DMS114 treated with DMSO at 0.1 percent for 48 hours (cell line): ENCODE measurements around the gene ANKS6.

Experiments
- DNase-seq: peaks from one replicate; lab custom pipeline; 2025; ENCODE audit not compliant: unreplicated experiment; lab: John Stamatoyannopoulos, UW

Gene ANKS6

DNA sequence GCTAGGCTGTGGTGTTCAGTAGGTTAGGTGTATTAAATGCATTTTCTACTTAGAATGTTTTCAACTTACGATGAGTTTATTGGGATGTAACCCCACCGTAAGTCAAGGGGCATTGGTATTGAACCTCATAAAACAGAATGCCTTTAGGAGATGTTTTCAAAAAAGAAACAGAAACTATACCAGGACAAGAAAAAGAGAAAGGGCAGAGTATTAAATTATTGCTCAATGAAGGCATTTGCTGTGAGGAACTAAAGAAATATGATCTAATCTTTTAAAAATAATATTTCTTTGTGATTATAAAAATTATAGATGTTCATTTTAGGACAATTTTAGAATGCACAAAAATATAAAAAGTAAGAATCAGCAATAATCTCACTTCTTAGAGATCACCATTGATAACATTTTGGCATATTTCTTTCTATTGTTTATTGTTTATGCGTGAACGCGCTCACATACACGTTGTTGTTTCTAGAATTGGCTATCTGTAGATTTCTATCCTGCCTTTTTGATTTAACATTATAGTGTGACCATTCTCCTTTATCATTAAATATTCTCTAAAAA is 19.1 kb upstream of the ANKS6 start:
- no peak for DNase-seq

DNA sequence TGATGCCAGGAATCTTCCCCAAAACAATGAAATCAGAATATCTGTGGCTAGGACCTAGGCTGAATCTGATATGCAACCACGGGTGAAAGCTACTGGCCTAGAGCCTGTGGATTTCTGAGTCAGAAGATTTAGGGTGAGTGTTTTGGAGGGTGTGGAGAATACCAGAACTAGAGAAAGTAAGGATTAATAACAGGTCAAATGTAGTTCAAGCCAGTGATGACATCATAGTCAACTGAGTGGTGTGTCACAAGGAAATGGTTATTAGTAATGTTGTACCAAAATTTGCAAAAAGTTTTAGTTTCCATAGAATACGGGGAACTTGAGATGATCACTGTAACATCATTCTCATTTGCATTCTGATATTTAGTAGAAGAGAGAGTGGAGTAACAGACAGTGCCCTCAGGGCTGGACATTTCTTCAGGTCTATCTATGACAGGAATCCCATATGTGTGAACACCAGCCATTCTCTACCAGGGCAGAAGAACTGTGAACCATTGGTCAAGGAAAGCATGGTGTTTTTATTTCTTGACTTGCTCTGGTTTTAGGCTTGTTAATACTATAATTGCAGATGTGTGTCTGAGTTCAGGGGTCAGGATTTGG is 14.8 kb upstream of the ANKS6 start:
- DNase-seq = no peak

DNA sequence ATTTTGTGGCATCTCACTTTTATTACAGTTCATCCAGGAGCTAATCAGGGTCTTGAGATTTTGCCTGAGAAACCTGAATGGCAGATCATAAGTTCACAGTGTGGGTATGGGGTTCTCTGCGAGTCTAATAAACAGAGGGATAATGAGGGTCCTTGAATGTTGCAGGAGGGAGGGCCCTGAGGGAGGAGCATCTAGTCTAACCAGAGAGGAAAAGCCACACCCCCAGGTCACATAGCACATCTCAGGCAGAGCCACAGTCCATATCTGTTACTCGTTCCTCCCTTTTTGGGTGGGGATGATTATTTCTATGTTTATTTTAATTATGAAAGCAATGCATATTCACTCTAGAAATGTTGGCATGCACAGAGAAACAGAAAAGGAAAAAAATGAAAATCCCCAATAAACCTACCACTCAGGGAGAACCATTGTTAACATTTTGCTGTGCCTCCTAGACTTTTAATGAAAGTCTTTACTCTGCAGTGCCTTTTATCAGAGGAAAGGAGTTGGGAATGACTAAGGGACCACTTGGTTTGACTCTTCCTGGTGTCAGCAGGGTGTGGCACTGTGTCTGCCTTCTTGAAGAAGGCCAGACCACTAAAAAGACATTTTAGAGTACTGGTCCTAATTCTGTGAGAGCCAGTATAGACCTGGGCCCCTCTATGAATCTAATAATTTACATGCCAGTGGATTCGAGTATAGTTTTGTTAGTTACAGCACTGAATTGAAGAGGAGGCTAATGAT is 13.9 kb upstream of the ANKS6 start:
- no peak for DNase-seq

GRCh38 chr9:98809311-98810101 is 13.2 kb upstream of the ANKS6 start:
- DNase-seq = no peak

DNA sequence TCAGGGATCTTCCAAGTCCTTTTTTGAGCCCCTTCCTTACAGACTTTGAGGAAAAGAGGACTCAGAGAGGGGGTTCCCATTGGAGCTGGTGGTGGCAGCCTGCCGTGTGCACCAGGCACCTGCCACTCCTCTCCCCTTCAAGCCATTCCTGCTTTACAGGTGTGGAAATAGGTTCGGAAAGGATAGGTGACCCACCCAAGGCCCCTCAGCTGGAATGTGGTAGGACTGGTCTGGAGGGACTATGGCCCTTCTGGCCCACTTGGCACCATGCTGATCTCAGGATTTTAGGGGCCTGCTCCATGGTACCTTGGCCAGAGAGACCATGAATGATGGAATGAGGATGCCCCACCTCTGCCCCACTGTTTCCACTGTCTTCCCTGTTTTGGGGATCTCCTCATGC is 12.5 kb upstream of the ANKS6 start:
- DNase-seq = no peak

- no peak for DNase-seq
Observed at GRCh38 chr9:98808411-98808815, 12.1 kb upstream of the ANKS6 start.

- DNase-seq = no peak
Observed at GRCh38 chr9:98807814-98808195, 11.4 kb upstream of the ANKS6 start.

GRCh38 chr9:98807070-98807813 is 10.9 kb upstream of the ANKS6 start, which contains the start of gene GALNT12:
Gene GALNT12 (plus strand): TSS chr9:98807670. CDS start chr9:98807699, 29 bp downstream.
- no peak for DNase-seq

- peak; percentile 10 for DNase-seq
Observed at GRCh38 chr9:98806394-98807035, 10.2 kb upstream of the ANKS6 start.

DNA sequence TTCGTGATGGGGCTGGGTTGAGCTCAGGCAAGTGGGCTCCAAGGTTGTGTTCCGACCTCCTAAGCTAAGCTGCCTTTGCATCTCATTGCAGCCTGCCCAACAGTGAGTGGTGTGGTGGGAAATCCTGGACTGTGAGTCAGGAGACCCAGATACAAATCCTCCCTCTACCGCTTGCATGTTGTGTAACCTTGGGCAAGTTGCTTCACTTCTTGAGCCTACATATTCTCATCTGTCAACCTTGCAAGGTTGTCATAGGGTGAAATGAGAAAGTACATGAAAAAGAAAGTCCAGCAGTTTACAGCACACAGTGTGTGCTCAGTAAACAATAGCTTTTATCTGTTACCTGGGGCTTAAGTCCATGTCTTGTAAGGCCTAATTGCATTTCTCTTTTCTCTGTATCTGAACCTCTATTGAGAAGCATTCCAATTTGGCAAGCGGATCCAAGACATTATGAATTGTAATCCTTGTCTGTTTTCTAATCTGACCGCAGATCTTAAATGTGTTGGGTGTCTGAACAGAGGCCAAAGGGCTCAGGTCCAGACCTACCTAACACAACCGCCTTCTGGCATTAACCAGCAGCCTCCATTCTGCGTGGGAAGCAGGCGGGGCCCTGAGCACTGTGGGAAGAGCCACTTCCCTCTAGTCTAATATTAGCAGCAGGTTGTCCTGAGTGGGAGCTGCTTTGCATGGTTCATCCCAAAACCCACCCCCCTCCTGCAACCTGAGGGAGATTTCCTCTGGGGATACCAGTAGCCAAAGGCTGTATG is 9.3 kb upstream of the ANKS6 start:
- DNase-seq = no peak

DNA sequence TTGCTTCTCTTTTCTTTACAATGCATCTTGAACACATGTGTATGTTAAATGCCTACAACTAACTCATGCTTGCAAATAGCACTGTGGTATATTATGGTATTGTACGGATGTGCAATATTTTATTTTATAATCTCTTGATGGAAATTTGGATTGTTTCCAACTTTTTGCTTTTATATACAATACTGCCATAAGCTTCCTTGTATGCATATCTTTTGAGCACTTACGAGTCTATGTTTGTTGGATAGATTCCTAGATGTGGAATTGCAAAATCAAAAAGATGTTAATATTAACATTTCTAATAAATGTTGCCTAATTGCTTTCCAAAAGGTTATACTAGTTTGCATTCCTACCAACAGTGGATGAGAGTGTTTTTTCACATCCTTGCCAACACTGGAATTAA is 7.7 kb upstream of the ANKS6 start:
- no peak for DNase-seq

DNA sequence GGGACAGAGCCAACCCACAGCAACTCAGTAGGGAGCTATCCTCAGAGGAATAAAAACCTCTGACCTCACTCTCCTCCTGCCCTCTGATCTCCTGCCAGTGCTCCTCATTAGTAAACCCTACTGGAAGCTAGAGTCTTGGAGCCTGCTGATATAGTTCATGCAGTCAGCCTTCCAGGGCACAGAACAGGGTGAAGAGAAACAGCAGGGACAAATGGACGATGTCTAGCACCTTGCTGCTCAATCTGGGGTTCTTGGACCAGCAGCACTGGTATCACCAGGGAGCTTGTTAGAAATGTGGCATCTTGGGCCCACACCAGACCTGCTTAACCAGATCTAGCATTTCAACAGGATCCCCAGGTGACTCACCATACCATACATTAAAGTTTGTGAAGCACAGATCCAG is 5.6 kb upstream of the ANKS6 start:
- DNase-seq = no peak

- no peak for DNase-seq
Observed at GRCh38 chr9:98801561-98801960, 5.2 kb upstream of the ANKS6 start.

DNA sequence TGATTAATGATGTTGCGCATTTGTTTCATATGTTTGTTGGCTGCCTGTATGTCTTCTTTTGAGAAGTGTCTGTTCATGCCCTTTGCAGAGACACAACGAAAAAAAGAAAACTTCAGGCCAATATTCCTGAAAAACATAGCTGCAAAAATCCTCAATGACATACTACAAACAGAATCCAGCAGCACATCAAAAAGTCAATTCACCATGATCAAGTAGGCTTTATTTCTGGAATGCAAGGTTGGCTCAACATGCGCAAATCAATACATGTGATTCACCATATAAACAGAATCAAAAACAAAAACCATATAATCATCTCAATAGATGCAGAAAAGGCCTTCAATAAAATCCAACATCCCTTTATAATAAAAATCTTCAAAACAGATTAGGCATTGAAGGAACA is 1.9 kb upstream of the ANKS6 start:
- DNase-seq = no peak

GRCh38 chr9:98797491-98797890 is 1.1 kb upstream of the ANKS6 start:
- no peak for DNase-seq

- no peak for DNase-seq
Observed at GRCh38 chr9:98795970-98796363, 388 bp downstream of the ANKS6 start.

DNA sequence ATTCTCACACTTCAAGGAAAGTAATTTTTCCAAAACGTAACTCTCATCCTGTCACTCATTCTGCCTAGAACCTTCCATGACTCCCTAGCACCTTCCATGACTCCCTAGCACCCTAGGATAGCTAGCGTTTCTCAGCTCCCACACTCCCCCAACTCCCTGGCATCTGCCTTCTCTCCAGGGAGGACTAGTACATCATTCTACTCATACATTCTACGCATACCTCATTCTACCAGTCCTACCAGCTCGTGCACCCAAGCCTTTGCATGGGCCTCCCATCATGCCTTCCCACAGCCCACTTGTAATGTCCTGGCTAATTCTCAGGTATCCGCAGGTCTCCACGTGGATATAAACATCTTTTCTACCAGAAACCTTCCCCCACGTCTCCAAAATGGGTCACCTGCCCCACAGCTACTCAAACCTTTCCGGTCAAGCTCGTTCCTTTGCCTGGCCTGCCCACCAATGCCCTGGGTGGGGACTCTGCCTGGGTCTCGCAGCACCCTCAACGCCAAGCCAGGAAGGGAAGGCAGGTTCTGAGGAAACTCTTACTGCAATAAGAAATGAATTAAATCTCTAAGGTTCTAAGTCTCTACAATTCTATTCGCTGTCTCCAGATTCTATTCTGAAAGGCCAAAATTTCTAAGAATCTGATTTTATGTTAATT is 930 bp downstream of the ANKS6 start:
- no peak for DNase-seq

- DNase-seq = no peak
Observed at GRCh38 chr9:98794802-98795201, 1.6 kb downstream of the ANKS6 start.

DNA sequence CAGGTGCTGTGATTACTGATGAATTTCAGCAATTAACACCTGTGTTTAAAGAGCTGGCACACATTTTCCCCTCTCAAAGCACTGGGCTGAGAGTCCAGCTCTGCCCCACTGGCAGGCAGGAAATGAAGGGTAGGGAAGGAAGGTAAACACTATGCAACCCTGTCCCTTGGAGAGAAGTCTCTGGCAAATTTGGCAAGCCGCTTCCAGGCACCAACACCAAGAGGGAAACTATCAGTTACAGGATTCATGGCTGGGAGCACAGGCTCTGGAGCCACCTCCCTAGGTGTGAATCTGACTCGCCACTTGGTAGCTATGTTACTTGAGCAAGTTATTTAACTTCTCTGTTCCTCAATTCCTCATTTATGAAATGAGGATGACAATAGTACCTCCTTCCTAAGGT is 3.3 kb downstream of the ANKS6 start:
- no peak for DNase-seq
